Vagina (tissue), 2 donors: ENCODE data around the gene PSD.

Source experiments
- CTCF ChIP-seq, 3 experiments: fragments of 450-650 bp in 2 of 3; fragments of 200-600 bp in 1 of 3; sonication (generic) in 1 of 3; IDR thresholded peaks; one replicate each; pipeline ENCODE4 v1.5.1; 2017 to 2019; ENCODE audit warnings: antibody characterized with exemption in 3 of 3, mild to moderate bottlenecking in 2 of 3, moderate library complexity in 2 of 3
- POLR2A ChIP-seq, 2 donors: fragments of 450-650 bp; IDR thresholded peaks; one replicate each; pipeline ENCODE4 v1.6.1; 2017; ENCODE audit warnings: antibody characterized with exemption in 2 of 2, mild to moderate bottlenecking in 2 of 2, moderate library complexity in 2 of 2
- POLR2AphosphoS5 ChIP-seq, 2 donors: sonication (generic); formaldehyde crosslinking; IDR thresholded peaks; one replicate each; pipeline ENCODE4 v1.9.0; 2017; ENCODE audit warnings: antibody characterized with exemption in 2 of 2, mild to moderate bottlenecking in 2 of 2, low read depth in 1 of 2; ENCODE audit not compliant: insufficient read depth in 1 of 2

- TF ChIP-seq CTCF (IDR thresholded peaks at IDR 0.05) (no peak), POLR2AphosphoS5 (IDR thresholded peaks at IDR 0.05; ENCODE audit: insufficient read depth in 1 of 2, low read depth in 1 of 2) (no peak), POLR2A (IDR thresholded peaks at IDR 0.05) (no peak)
Measured at GRCh38 chr10:102451105-102451969, 32.8 kb upstream of the PSD start, which contains the start of gene C10orf95.
